ENCODE data around the gene EMC6. TPM values are rescaled to one million over a fixed set of nuclear protein-coding genes. Genes with fewer than 3 reads are reported as not detected.

The EMC6 gene
- total RNA-seq, 1 donor from 2014 or later, result 57.0 TPM

- intact Hi-C loops (cut with micrococcal nuclease), result no loop called here
Measured at GRCh38 chr17:3636908-3637373, 31.7 kb upstream of the EMC6 start.

GRCh38 chr17:3639981-3640596, 28.5 kb upstream of the EMC6 start:
- peaks cover 25% of the 10 kb centered on the region for H3K36me3 ChIP-seq
- intact Hi-C loops (cut with micrococcal nuclease), result no loop called here
- no peak for DNase-seq

More at GRCh38 chr17:3636908-3637373, 31.7 kb upstream of the EMC6 start:
- Histone ChIP-seq H3K9me3 (replicated peaks) (no peaks in the 10 kb centered on the region), H3K4me1 (peaks cover 71% of the 10 kb centered on the region), H3K27ac (replicated peaks) (peak overlapping the region; percentile 98), H3K36me3 (peaks cover 4% of the 10 kb centered on the region), H3K4me3 (peak overlapping the region; percentile 98), H3K27me3 (ENCODE audit: low read depth) (no peaks in the 10 kb centered on the region)
- no peak for TF ChIP-seq CTCF (IDR thresholded peaks at IDR 0.05; ENCODE audit: borderline replicate concordance)
- no peak for DNase-seq

GRCh38 chr17:3641014-3641413, 27.6 kb upstream of the EMC6 start:
- Histone ChIP-seq H3K27me3 (ENCODE audit: low read depth) (no peaks in the 10 kb centered on the region), H3K4me1 (peaks cover 37% of the 10 kb centered on the region), H3K9me3 (replicated peaks) (no peaks in the 10 kb centered on the region), H3K4me3 (no peak overlapping the region), H3K36me3 (peaks cover 30% of the 10 kb centered on the region), H3K27ac (replicated peaks) (peak overlapping the region; percentile 59)
- no peak for DNase-seq
- intact Hi-C loops (cut with micrococcal nuclease), result no loop called here
- no peak for TF ChIP-seq CTCF (IDR thresholded peaks at IDR 0.05; ENCODE audit: borderline replicate concordance)

More at GRCh38 chr17:3639981-3640596, 28.5 kb upstream of the EMC6 start:
- H3K27me3 ChIP-seq (ENCODE audit: low read depth), result no peaks in the 10 kb centered on the region
- TF ChIP-seq CTCF (IDR thresholded peaks at IDR 0.05; ENCODE audit: borderline replicate concordance), result no peak
- H3K4me1 ChIP-seq, result peaks cover 46% of the 10 kb centered on the region
- H3K9me3 ChIP-seq (replicated peaks), result no peaks in the 10 kb centered on the region
- no peak overlapping the region for H3K4me3 ChIP-seq
- peak overlapping the region; percentile 59 for H3K27ac ChIP-seq (replicated peaks)

- peak overlapping the region; percentile 16 for H3K27ac ChIP-seq (replicated peaks)
- H3K4me3 ChIP-seq, result no peak overlapping the region
- TF ChIP-seq CTCF (IDR thresholded peaks at IDR 0.05; ENCODE audit: borderline replicate concordance), result no peak
- intact Hi-C loops (cut with micrococcal nuclease), result no loop called here
- no peaks in the 10 kb centered on the region for H3K27me3 ChIP-seq (ENCODE audit: low read depth)
- no peaks in the 10 kb centered on the region for H3K9me3 ChIP-seq (replicated peaks)
- peaks cover 30% of the 10 kb centered on the region for H3K4me1 ChIP-seq
- no peak for DNase-seq
- peaks cover 32% of the 10 kb centered on the region for H3K36me3 ChIP-seq
Measured at GRCh38 chr17:3641717-3642486, 26.7 kb upstream of the EMC6 start.

GRCh38 chr17:3643889-3644349, 24.7 kb upstream of the EMC6 start:
- intact Hi-C loops (cut with micrococcal nuclease), result no loop called here
- Histone ChIP-seq H3K27me3 (ENCODE audit: low read depth) (no peaks in the 10 kb centered on the region), H3K36me3 (peaks cover 51% of the 10 kb centered on the region), H3K9me3 (replicated peaks) (no peaks in the 10 kb centered on the region), H3K27ac (replicated peaks) (no peak overlapping the region), H3K4me1 (peaks cover 19% of the 10 kb centered on the region), H3K4me3 (no peak overlapping the region)
- TF ChIP-seq CTCF (IDR thresholded peaks at IDR 0.05; ENCODE audit: borderline replicate concordance), result no peak
- DNase-seq, result no peak

All from left ventricle myocardium inferior (tissue), 1 donor.